HCT116 (cell line): ENCODE results near the gene BNIPL. TPM values are rescaled to one million over a fixed set of nuclear protein-coding genes. Genes with fewer than 3 reads are reported as not detected.

Experiments used
- ATAC-seq: fragments of 200-7000 bp; cut with Tn5 transposase; 2 replicates; pipeline ENCODE4 v1.9.1; 2020; ENCODE audit warnings: mild to moderate bottlenecking, moderate library complexity
- BruUV-seq: library from RNA; stranded (reverse); fragments of 400-500 nt; replicated peaks from 2 replicates; lab custom pipeline; 2021; lab: Mats Ljungman, UMichigan
- CTCF ChIA-PET: fragments of 300-600 bp; sonication (Branson Sonifier 250); formaldehyde crosslinking; loops from one replicate; lab custom pipeline; 2021; ENCODE audit warnings: antibody characterized with exemption; lab: Charles Lee
- POLR2A ChIA-PET: fragments of 300-600, 350-600 bp; sonication (Branson Sonifier 250); formaldehyde crosslinking; loops from one replicate; lab custom pipeline; 2021; ENCODE audit warnings: antibody characterized with exemption; lab: Charles Lee
- RAD21 ChIA-PET, 2 experiments: fragments of 300-600 bp; sonication (Branson Sonifier 250); formaldehyde crosslinking; loops; one replicate each; lab custom pipeline; 2023; ENCODE audit warnings: low total read pairs in 2 of 2; ENCODE audit not compliant: uncharacterized antibody in 2 of 2, unreplicated experiment in 2 of 2, low non-redundant PET in 1 of 2; lab: Charles Lee
- DNase-seq: peaks from one replicate; pipeline ENCODE4 v3.0.0-alpha.2; 2010; ENCODE audit warnings: low read depth, low spot score
- H2AFZ ChIP-seq: fragments of 200-600 bp; shearing (Covaris generic), sonication (generic); 2 replicates; pipeline ENCODE4 v1.6.1; 2017; ENCODE audit warnings: low read depth, mixed run types, mixed read lengths, antibody characterized with exemption, low read length; ENCODE audit not compliant: poor library complexity, severe bottlenecking
- H3K27ac ChIP-seq: 2 replicates; pipeline ENCODE4 v1.5.1; 2012; ENCODE audit warnings: low read depth, low read length
- H3K27me3 ChIP-seq: fragments of 200-600 bp; sonication (generic); 2 replicates; pipeline ENCODE4 v1.6.1; 2016; ENCODE audit warnings: mixed run types, low read length, mixed read lengths; ENCODE audit not compliant: insufficient read depth
- H3K36me3 ChIP-seq, 2 experiments: fragments of 200-500 bp in 1 of 2; fragments of 200-600 bp in 1 of 2; sonication (Bioruptor generic) in 1 of 2; sonication (generic) in 1 of 2; 2 replicates each; pipeline versions ENCODE4 v1.5.1 to v1.6.1; 2014 to 2016; ENCODE audit warnings: low read length in 2 of 2, inconsistent platforms in 1 of 2, mixed read lengths in 1 of 2, mixed run types in 1 of 2; ENCODE audit not compliant: insufficient read depth in 2 of 2, control insufficient read depth in 1 of 2
- H3K4me1 ChIP-seq, 2 experiments: fragments of 200-600 bp in 1 of 2; sonication (generic) in 1 of 2; 2 replicates each; pipeline versions ENCODE4 v1.5.1 to v1.6.1; 2012 to 2017; ENCODE audit warnings: low read length in 2 of 2, inconsistent platforms in 1 of 2, mild to moderate bottlenecking in 1 of 2, mixed read lengths in 1 of 2, mixed run types in 1 of 2, moderate library complexity in 1 of 2; ENCODE audit not compliant: insufficient read depth in 2 of 2, control insufficient read depth in 1 of 2
- H3K4me2 ChIP-seq: fragments of 200-600 bp; sonication (generic); 2 replicates; pipeline ENCODE4 v1.6.1; 2017; ENCODE audit warnings: mixed run types, low read length, mixed read lengths
- H3K4me3 ChIP-seq, 2 experiments: fragments of 200-600 bp in 1 of 2; sonication (generic) in 1 of 2; replicated peaks in 1 of 2; 2 replicates each; pipeline ENCODE4 v1.5.1; 2011 to 2016; ENCODE audit warnings: low read length in 2 of 2, control low read depth in 1 of 2, low read depth in 1 of 2, mild to moderate bottlenecking in 1 of 2, mixed read lengths in 1 of 2, mixed run types in 1 of 2
- H3K79me2 ChIP-seq: fragments of 200-600 bp; sonication (generic); 2 replicates; pipeline ENCODE4 v1.6.1; 2017; ENCODE audit warnings: mild to moderate bottlenecking, mixed run types, low read length, moderate library complexity, mixed read lengths; ENCODE audit not compliant: insufficient read depth
- H3K9ac ChIP-seq: fragments of 200-600 bp; sonication (generic); 2 replicates; pipeline ENCODE4 v1.6.1; 2016; ENCODE audit warnings: low read length, mixed read lengths
- H3K9me2 ChIP-seq: fragments of 200-600 bp; sonication (generic), shearing (Covaris generic); 2 replicates; pipeline ENCODE4 v1.6.1; 2017; ENCODE audit warnings: mixed run types, mild to moderate bottlenecking, moderate library complexity; ENCODE audit not compliant: insufficient read depth
- H3K9me3 ChIP-seq, 2 experiments: fragments of 200-500 bp in 1 of 2; fragments of 200-600 bp in 1 of 2; sonication (Bioruptor generic) in 1 of 2; sonication (generic) in 1 of 2; 2 replicates each; pipeline ENCODE4 v1.6.1; 2014 to 2017; ENCODE audit warnings: low read length in 2 of 2, mixed read lengths in 2 of 2, inconsistent platforms in 1 of 2, low read depth in 1 of 2, mild to moderate bottlenecking in 1 of 2, mixed run types in 1 of 2, moderate library complexity in 1 of 2; ENCODE audit not compliant: control insufficient read depth in 1 of 2, insufficient read depth in 1 of 2
- H4K20me1 ChIP-seq: fragments of 200-600 bp; sonication (generic), shearing (Covaris generic); 2 replicates; pipeline ENCODE4 v1.6.1; 2017; ENCODE audit warnings: mixed run types, mild to moderate bottlenecking, moderate library complexity; ENCODE audit not compliant: insufficient read depth
- ATF3 ChIP-seq: IDR thresholded peaks from 2 replicates; pipeline ENCODE4 v1.6.1; 2012
- CBX3 ChIP-seq: IDR thresholded peaks from 2 replicates; pipeline ENCODE4 v1.6.1; 2012; ENCODE audit warnings: low read depth
- CEBPB ChIP-seq: IDR thresholded peaks from 2 replicates; pipeline ENCODE4 v1.6.1; 2012; ENCODE audit warnings: low read depth
- EGR1 ChIP-seq: IDR thresholded peaks from 2 replicates; pipeline ENCODE4 v1.6.1; 2012; ENCODE audit warnings: low read depth
- ELF1 ChIP-seq: IDR thresholded peaks from 2 replicates; pipeline ENCODE4 v1.6.1; 2012; ENCODE audit warnings: low read depth, borderline replicate concordance
- EZH2 ChIP-seq: fragments of 200-600 bp; sonication (generic); IDR thresholded peaks from 2 replicates; pipeline ENCODE4 v1.6.1; 2017; ENCODE audit warnings: antibody characterized with exemption, mixed run types
- EZH2phosphoT487 ChIP-seq: fragments of 200-600 bp; IDR thresholded peaks from 2 replicates; pipeline ENCODE4 v1.6.1; 2018; ENCODE audit warnings: antibody characterized with exemption, borderline replicate concordance
- FOSL1 ChIP-seq: IDR thresholded peaks from 2 replicates; pipeline ENCODE4 v1.6.1; 2012; ENCODE audit warnings: low read depth
- POLR2A ChIP-seq: IDR thresholded peaks from 2 replicates; pipeline ENCODE4 v1.7.0; 2011; ENCODE audit warnings: borderline replicate concordance; ENCODE audit not compliant: insufficient read depth, insufficient read length; ENCODE audit errors: extremely low read depth
- POLR2AphosphoS5 ChIP-seq: IDR thresholded peaks from 2 replicates; pipeline ENCODE4 v1.6.1; 2011; ENCODE audit warnings: mild to moderate bottlenecking, low read depth, low read length, moderate library complexity
- RAD21 ChIP-seq: IDR thresholded peaks from 2 replicates; pipeline ENCODE4 v1.6.1; 2012; ENCODE audit warnings: low read depth, mild to moderate bottlenecking
- REST ChIP-seq: IDR thresholded peaks from 2 replicates; pipeline ENCODE4 v1.6.1; 2012; ENCODE audit warnings: low read depth
- SIN3A ChIP-seq: IDR thresholded peaks from 2 replicates; pipeline ENCODE4 v1.6.1; 2012; ENCODE audit warnings: low read depth
- SRF ChIP-seq: IDR thresholded peaks from 2 replicates; pipeline ENCODE4 v1.6.1; 2012; ENCODE audit warnings: low read depth
- TCF7L2 ChIP-seq: IDR thresholded peaks from 2 replicates; pipeline ENCODE4 v1.7.0; 2011; ENCODE audit warnings: borderline replicate concordance, inconsistent platforms; ENCODE audit not compliant: insufficient read depth, insufficient read length; ENCODE audit errors: extremely low read depth
- YY1 ChIP-seq: IDR thresholded peaks from 2 replicates; pipeline ENCODE4 v1.6.1; 2011; ENCODE audit warnings: low read length, low read depth, moderate library complexity, mild to moderate bottlenecking; ENCODE audit not compliant: insufficient replicate concordance; ENCODE audit errors: extremely low read depth
- ZFX ChIP-seq: fragments of 450-650 bp; IDR thresholded peaks from 2 replicates; pipeline ENCODE4 v1.6.1; 2017
- ZNF274 ChIP-seq: fragments of 200-500 bp; sonication (Bioruptor generic); IDR thresholded peaks from 2 replicates; pipeline ENCODE4 v1.6.1; 2014; ENCODE audit warnings: mild to moderate bottlenecking, low read depth, low read length, inconsistent platforms
- intact Hi-C: fragments of 100-400 bp; cut with micrococcal nuclease; formaldehyde crosslinking; loops from 2 replicates; pipeline ENCODE4 v1.10.0; 2022
- total RNA-seq: library from RNA; stranded (reverse); gene quantifications from one replicate; pipeline ENCODE4 v1.2.1, GENCODE V29; 2021; ENCODE audit not compliant: unreplicated experiment
- TF ChIP-seq, protein P1 (sequence below): IDR thresholded peaks from 2 replicates; pipeline ENCODE4 v1.6.1; 2011; ENCODE audit warnings: mild to moderate bottlenecking, low read length, moderate library complexity; ENCODE audit not compliant: insufficient replicate concordance; ENCODE audit errors: extremely low read depth

BNIPL gene
- total RNA-seq, 1 experiment from 2014 or later = 0.86 TPM

GRCh38 chr1:150994248-150994647 is 42.1 kb upstream of the BNIPL start:
- no peak for ATAC-seq
- no peaks in the 10 kb centered on the region for H4K20me1 ChIP-seq
- peaks cover 6 to 26% of the 10 kb centered on the region in 2 experiments; a peak in 3 of 4 replicates for H3K4me1 ChIP-seq
- no peak overlapping the region for H3K9ac ChIP-seq
- CTCF ChIA-PET = interaction anchor here (1.0 to 2.4 kb wide), 4 partner anchors 12 to 739 kb away, joined by 3 to 24 read pairs (median 18); partner anchors contain the start of genes ANXA9 and MINDY1
- H3K36me3 ChIP-seq = no peaks in the 10 kb centered on the region
- BruUV-seq = no TSS peak
- intact Hi-C loops = no loop called here
- RAD21 ChIA-PET = no interaction called here
- TF ChIP-seq EZH2phosphoT487 (no peak), FOSL1 (no peak), POLR2A (no peak), EGR1 (no peak), ZFX (no peak), CEBPB (no peak), ELF1 (no peak), SRF (no peak), RAD21 (no peak), ATF3 (no peak), TCF7L2 (no peak), CBX3 (no peak), YY1 (no peak), ZNF274 (no peak), REST (no peak), SIN3A (no peak), EZH2 (no peak), POLR2AphosphoS5 (no peak)
- TF ChIP-seq, protein P1, sequence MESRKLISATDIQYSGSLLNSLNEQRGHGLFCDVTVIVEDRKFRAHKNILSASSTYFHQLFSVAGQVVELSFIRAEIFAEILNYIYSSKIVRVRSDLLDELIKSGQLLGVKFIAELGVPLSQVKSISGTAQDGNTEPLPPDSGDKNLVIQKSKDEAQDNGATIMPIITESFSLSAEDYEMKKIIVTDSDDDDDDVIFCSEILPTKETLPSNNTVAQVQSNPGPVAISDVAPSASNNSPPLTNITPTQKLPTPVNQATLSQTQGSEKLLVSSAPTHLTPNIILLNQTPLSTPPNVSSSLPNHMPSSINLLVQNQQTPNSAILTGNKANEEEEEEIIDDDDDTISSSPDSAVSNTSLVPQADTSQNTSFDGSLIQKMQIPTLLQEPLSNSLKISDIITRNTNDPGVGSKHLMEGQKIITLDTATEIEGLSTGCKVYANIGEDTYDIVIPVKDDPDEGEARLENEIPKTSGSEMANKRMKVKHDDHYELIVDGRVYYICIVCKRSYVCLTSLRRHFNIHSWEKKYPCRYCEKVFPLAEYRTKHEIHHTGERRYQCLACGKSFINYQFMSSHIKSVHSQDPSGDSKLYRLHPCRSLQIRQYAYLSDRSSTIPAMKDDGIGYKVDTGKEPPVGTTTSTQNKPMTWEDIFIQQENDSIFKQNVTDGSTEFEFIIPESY = no peak
- H3K4me2 ChIP-seq = no peak overlapping the region
- no peaks in the 10 kb centered on the region for H3K9me3 ChIP-seq
- POLR2A ChIA-PET = no interaction called here
- H3K27ac ChIP-seq = no peak overlapping the region
- H3K9me2 ChIP-seq = no peaks in the 10 kb centered on the region
- H3K4me3 ChIP-seq = no peak overlapping the region
- no peak overlapping the region for H2AFZ ChIP-seq
- H3K27me3 ChIP-seq = no peaks in the 10 kb centered on the region
- no peak for DNase-seq
- H3K79me2 ChIP-seq = no peaks in the 10 kb centered on the region
